Endothelial cell of umbilical vein (primary cell): ENCODE data around the gene CNNM2. TPM values are rescaled to one million over a fixed set of nuclear protein-coding genes. Genes with fewer than 3 reads are reported as not detected.

Experiments
- BruUV-seq: library from RNA; stranded (reverse); fragments of 400-500 nt; replicated peaks from 2 replicates; lab custom pipeline; 2021; lab: Mats Ljungman, UMichigan
- CTCF ChIA-PET: fragments of 300-600, 350-600 bp; sonication (Branson Sonifier 250); formaldehyde crosslinking; loops from one replicate; lab custom pipeline; 2021; ENCODE audit warnings: antibody characterized with exemption, inconsistent platforms; lab: Charles Lee
- POLR2A ChIA-PET: fragments of 300-600, 350-600 bp; sonication (Branson Sonifier 250); formaldehyde crosslinking; loops from one replicate; lab custom pipeline; 2021; ENCODE audit warnings: antibody characterized with exemption, inconsistent platforms; lab: Charles Lee
- DNase-seq: peaks from one replicate; pipeline ENCODE4 v3.0.0-alpha.2; 2011; ENCODE audit warnings: low read depth, low spot score
- FAIRE-seq: peaks from 2 replicates; lab custom pipeline; 2011; peaks lifted over from hg19 to GRCh38; lab: Jason Lieb, UNC
- H2AFZ ChIP-seq: 2 replicates; pipeline ENCODE4 v1.6.0; 2012; ENCODE audit warnings: low read depth, low read length, control low read depth, inconsistent platforms
- H3K27ac ChIP-seq: 2 replicates; pipeline ENCODE4 v1.5.1; 2011; ENCODE audit warnings: low read depth, mild to moderate bottlenecking, control low read depth, low read length, moderate library complexity; ENCODE audit not compliant: insufficient read depth
- H3K27me3 ChIP-seq, 2 experiments: 2 replicates each; pipeline versions ENCODE4 v1.6.0 to v1.6.1; 2011; ENCODE audit warnings: low read length in 2 of 2, mixed read lengths in 1 of 2; ENCODE audit not compliant: control insufficient read depth in 2 of 2, insufficient read depth in 2 of 2
- H3K36me3 ChIP-seq, 2 experiments: 2 replicates in 1 of 2; 3 replicates in 1 of 2; pipeline ENCODE4 v1.5.1; 2011; ENCODE audit warnings: low read length in 2 of 2, mild to moderate bottlenecking in 1 of 2, moderate library complexity in 1 of 2; ENCODE audit not compliant: control insufficient read depth in 2 of 2, insufficient read depth in 2 of 2; ENCODE audit errors: extremely low read depth in 1 of 2
- H3K4me1 ChIP-seq: 3 replicates; pipeline ENCODE4 v1.5.1; 2011; ENCODE audit warnings: mild to moderate bottlenecking, low read length; ENCODE audit not compliant: control insufficient read depth, insufficient read depth; ENCODE audit errors: extremely low read depth
- H3K4me2 ChIP-seq: 2 replicates; pipeline ENCODE4 v1.6.1; 2011; ENCODE audit warnings: low read length, control low read depth, mixed read lengths; ENCODE audit not compliant: insufficient read depth
- H3K4me3 ChIP-seq, 3 experiments: fragments of 200-600 bp in 1 of 3; sonication (generic), shearing (Covaris generic) in 1 of 3; replicated peaks in 1 of 3; 2 replicates each; pipeline ENCODE4 v1.5.1; 2011 to 2016; ENCODE audit warnings: control low read depth in 3 of 3, low read length in 3 of 3, mild to moderate bottlenecking in 2 of 3, inconsistent platforms in 1 of 3, low read depth in 1 of 3, moderate library complexity in 1 of 3; ENCODE audit not compliant: insufficient read depth in 1 of 3
- H3K79me2 ChIP-seq: 2 replicates; pipeline ENCODE4 v1.6.0; 2012; ENCODE audit warnings: low read length, inconsistent platforms; ENCODE audit not compliant: control insufficient read depth, insufficient read depth
- H3K9ac ChIP-seq: replicated peaks from 2 replicates; pipeline ENCODE3; 2011; ENCODE audit warnings: low read length, control low read depth; ENCODE audit not compliant: insufficient read depth; ENCODE audit errors: extremely low read depth
- H3K9me1 ChIP-seq: replicated peaks from 3 replicates; pipeline ENCODE4 v1.6.0; 2011; ENCODE audit warnings: mild to moderate bottlenecking, low read length; ENCODE audit not compliant: control insufficient read depth, insufficient read depth; ENCODE audit errors: extremely low read depth
- H3K9me3 ChIP-seq: replicated peaks from 2 replicates; pipeline ENCODE4 v1.5.1; 2012; ENCODE audit warnings: low read length, inconsistent platforms; ENCODE audit not compliant: control insufficient read depth, insufficient read depth
- H4K20me1 ChIP-seq: replicated peaks from 2 replicates; pipeline ENCODE3; 2011; ENCODE audit warnings: mild to moderate bottlenecking, low read length; ENCODE audit not compliant: control insufficient read depth, insufficient read depth; ENCODE audit errors: extremely low read depth
- EZH2 ChIP-seq: IDR thresholded peaks from 2 replicates; pipeline ENCODE4 v1.6.1; 2012; ENCODE audit warnings: borderline replicate concordance, low read depth, mild to moderate bottlenecking, moderate library complexity, low read length, inconsistent platforms; ENCODE audit not compliant: severe bottlenecking
- FOS ChIP-seq: IDR thresholded peaks from 2 replicates; pipeline ENCODE4 v1.6.1; 2011; ENCODE audit warnings: mild to moderate bottlenecking, low read length, moderate library complexity, borderline replicate concordance; ENCODE audit not compliant: insufficient read depth
- GATA2 ChIP-seq: IDR thresholded peaks from 2 replicates; pipeline ENCODE4 v1.7.0; 2011; ENCODE audit warnings: low read depth, mild to moderate bottlenecking, moderate library complexity, mixed read lengths, low read length; ENCODE audit not compliant: insufficient read length, insufficient read depth
- JUN ChIP-seq: IDR thresholded peaks from 2 replicates; pipeline ENCODE4 v1.6.1; 2011; ENCODE audit warnings: borderline replicate concordance, low read depth; ENCODE audit not compliant: insufficient read length, insufficient read depth
- MYC ChIP-seq: IDR thresholded peaks from one replicate; pipeline ENCODE4 v1.6.1; 2011; ENCODE audit warnings: mild to moderate bottlenecking, low read depth, low read length
- POLR2A ChIP-seq: IDR thresholded peaks from 2 replicates; pipeline ENCODE4 v1.6.1; 2012; ENCODE audit warnings: low read depth, mild to moderate bottlenecking, control low read depth, low read length
- POLR2AphosphoS5 ChIP-seq: IDR thresholded peaks from 2 replicates; pipeline ENCODE4 v1.6.1; 2012; ENCODE audit warnings: low read depth, mild to moderate bottlenecking, control low read depth, low read length, moderate library complexity; ENCODE audit not compliant: insufficient read depth
- dilution Hi-C: fragments of 300-500 bp; cut with MboI; formaldehyde crosslinking; loops from one replicate; pipeline ENCODE4 v1.15.0; 2019; ENCODE audit warnings: low sequenced_read_pairs; ENCODE audit not compliant: extremely low pct_ligation_motif_present
- intact Hi-C: fragments of 100-400 bp; cut with micrococcal nuclease; formaldehyde crosslinking; loops from one replicate; pipeline ENCODE4 v1.10.0; 2022
- polyA plus RNA-seq, 4 experiments: library from polyadenylated mRNA; depleted of rRNA in 3 of 4; stranded (reverse) in 3 of 4; unstranded in 1 of 4; fragments of >200 nt; gene quantifications; 2 replicates each; pipeline versions ENCODE4 v1.2.1 to v1.2.3, GENCODE V29; 2011 to 2012; ENCODE audit warnings: missing spikeins in 1 of 4
- total RNA-seq: library from RNA; stranded (reverse); gene quantifications from 2 replicates; pipeline ENCODE4 v1.2.3, GENCODE V29; 2021
- TF ChIP-seq, protein P1 (sequence below), 2 donors: IDR thresholded peaks; 1 replicate in 1 of 2; 2 replicates in 1 of 2; pipeline ENCODE4 v1.5.1; 2011; ENCODE audit warnings: low read length in 2 of 2, mild to moderate bottlenecking in 2 of 2, moderate library complexity in 2 of 2, control low read depth in 1 of 2, inconsistent platforms in 1 of 2, low read depth in 1 of 2; ENCODE audit not compliant: insufficient read depth in 1 of 2; ENCODE audit errors: extremely low read depth in 1 of 2
- TF ChIP-seq, protein P2 (sequence below): IDR thresholded peaks from 2 replicates; pipeline ENCODE4 v1.6.1; 2011; ENCODE audit not compliant: insufficient read depth, insufficient read length

Gene CNNM2
- total and polyA plus RNA-seq, 2 donors (not counting 3 experiments of a cell fraction or from before 2014, with no cell fraction given) = 1.9 to 3.0 TPM

DNA sequence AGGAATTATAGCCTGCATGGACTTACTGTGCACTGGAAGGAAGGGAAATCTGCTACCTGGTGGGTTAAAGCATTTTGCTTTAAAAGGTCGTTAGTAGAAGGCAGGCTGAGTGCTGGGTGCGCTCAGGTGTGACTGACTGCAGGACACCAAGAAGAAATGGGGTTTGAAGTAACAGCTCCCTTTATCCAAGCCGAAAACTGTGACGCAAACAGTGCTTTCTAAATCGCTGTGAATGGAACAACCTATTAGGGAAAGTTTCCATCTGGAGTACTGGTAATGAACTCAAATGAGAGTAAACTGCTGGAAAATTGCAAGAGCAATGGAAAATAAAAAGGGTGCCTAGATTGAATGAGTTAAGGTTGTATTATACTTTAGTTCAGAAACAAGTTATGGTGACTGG, 95.3 kb downstream of the CNNM2 start:
- Histone ChIP-seq H3K4me3 (no peak overlapping the region), H3K36me3 (no peaks in the 10 kb centered on the region), H3K9ac (no peak overlapping the region), H2AFZ (no peak overlapping the region), H3K9me1 (no peaks in the 10 kb centered on the region), H3K4me1 (no peaks in the 10 kb centered on the region), H3K27me3 (peaks cover 0 to 6% of the 10 kb centered on the region in 2 experiments), H3K27ac (no peak overlapping the region), H4K20me1 (no peaks in the 10 kb centered on the region), H3K4me2 (no peak overlapping the region), H3K9me3 (no peaks in the 10 kb centered on the region), H3K79me2 (no peaks in the 10 kb centered on the region)
- CTCF ChIA-PET = no interaction called here
- FAIRE-seq (no peak), DNase-seq (no peak)
- TF ChIP-seq, protein P1, sequence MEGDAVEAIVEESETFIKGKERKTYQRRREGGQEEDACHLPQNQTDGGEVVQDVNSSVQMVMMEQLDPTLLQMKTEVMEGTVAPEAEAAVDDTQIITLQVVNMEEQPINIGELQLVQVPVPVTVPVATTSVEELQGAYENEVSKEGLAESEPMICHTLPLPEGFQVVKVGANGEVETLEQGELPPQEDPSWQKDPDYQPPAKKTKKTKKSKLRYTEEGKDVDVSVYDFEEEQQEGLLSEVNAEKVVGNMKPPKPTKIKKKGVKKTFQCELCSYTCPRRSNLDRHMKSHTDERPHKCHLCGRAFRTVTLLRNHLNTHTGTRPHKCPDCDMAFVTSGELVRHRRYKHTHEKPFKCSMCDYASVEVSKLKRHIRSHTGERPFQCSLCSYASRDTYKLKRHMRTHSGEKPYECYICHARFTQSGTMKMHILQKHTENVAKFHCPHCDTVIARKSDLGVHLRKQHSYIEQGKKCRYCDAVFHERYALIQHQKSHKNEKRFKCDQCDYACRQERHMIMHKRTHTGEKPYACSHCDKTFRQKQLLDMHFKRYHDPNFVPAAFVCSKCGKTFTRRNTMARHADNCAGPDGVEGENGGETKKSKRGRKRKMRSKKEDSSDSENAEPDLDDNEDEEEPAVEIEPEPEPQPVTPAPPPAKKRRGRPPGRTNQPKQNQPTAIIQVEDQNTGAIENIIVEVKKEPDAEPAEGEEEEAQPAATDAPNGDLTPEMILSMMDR (IDR thresholded peaks at IDR 0.05; ENCODE audit: extremely low read depth in 1 of 2, insufficient read depth in 1 of 2, low read depth in 1 of 2, low read length in 2 of 2) = no peak
- TF ChIP-seq MYC (no peak), FOS (no peak), GATA2 (no peak), EZH2 (no peak), POLR2A (no peak), POLR2AphosphoS5 (no peak), JUN (no peak)
- TF ChIP-seq, protein P2, sequence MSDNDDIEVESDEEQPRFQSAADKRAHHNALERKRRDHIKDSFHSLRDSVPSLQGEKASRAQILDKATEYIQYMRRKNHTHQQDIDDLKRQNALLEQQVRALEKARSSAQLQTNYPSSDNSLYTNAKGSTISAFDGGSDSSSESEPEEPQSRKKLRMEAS = no peak
- POLR2A ChIA-PET = no interaction called here
- dilution Hi-C loops = no loop called here
- intact Hi-C loops = no loop called here
- no TSS peak for BruUV-seq
